Measurements from ENCODE around the gene INSIG2.

DNA sequence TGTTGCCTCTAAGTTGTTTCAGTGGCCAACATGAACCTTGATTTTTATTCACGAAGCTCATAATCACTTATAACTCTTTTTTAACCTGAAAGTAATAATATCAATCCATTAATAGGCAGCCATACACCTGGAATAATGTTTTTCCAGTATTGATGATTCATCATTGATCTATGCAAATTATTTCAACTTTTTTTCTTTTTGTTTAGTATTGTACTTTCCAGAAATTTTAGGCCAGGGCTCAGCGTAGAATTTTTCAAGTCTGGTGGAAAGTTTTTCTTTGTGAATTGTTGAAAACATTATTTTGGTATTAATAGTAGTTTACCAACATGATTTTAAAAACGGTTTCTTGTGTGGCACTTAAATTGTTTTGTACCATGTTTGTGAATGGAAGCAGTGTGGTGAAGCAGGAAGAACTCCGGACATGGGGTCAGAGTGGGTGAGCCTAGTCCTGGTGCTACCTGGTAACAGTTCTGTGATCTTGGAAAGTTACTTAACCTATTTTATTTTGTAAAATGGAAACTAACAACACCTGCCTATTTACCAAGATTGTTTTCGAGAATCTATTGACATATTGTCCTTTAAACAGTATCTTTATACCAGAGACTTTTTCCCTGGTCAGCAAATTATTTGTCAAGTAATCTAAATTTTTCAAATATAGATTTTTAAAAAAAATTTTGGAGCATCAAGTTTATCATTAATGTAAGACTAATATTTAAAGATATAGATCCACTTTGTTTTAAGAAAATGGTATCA lies 2.3 kb downstream of the INSIG2 start:
- no peak for TF ChIP-seq EZH2 (IDR thresholded peaks at IDR 0.05; ENCODE audit: borderline replicate concordance)
- TF ChIP-seq, protein P1, sequence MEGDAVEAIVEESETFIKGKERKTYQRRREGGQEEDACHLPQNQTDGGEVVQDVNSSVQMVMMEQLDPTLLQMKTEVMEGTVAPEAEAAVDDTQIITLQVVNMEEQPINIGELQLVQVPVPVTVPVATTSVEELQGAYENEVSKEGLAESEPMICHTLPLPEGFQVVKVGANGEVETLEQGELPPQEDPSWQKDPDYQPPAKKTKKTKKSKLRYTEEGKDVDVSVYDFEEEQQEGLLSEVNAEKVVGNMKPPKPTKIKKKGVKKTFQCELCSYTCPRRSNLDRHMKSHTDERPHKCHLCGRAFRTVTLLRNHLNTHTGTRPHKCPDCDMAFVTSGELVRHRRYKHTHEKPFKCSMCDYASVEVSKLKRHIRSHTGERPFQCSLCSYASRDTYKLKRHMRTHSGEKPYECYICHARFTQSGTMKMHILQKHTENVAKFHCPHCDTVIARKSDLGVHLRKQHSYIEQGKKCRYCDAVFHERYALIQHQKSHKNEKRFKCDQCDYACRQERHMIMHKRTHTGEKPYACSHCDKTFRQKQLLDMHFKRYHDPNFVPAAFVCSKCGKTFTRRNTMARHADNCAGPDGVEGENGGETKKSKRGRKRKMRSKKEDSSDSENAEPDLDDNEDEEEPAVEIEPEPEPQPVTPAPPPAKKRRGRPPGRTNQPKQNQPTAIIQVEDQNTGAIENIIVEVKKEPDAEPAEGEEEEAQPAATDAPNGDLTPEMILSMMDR (IDR thresholded peaks at IDR 0.05; ENCODE audit: poor library complexity): no peak

Measured in hepatocyte (in vitro differentiated cells).